MM.1S (cell line): ENCODE results near the gene ARMCX2.
A peak's percentile ranks its signal among the peaks of the same experiment; 100 is the strongest.

ENCODE experiments used
- DNase-seq: peaks from one replicate; pipeline ENCODE4 v3.0.0-alpha.2; 2015
- H2AFZ ChIP-seq: fragments of 300-600 bp; sonication (generic); 2 replicates; pipeline ENCODE4 v1.6.0; 2016; ENCODE audit warnings: antibody characterized with exemption, low read length
- H3F3A ChIP-seq: fragments of 300-600 bp; sonication (generic); 2 replicates; pipeline ENCODE4 v1.6.1; 2016; ENCODE audit warnings: mild to moderate bottlenecking, antibody characterized with exemption, low read length, moderate library complexity, mixed read lengths; ENCODE audit not compliant: insufficient read depth
- H3K27ac ChIP-seq: fragments of 300-600 bp; sonication (generic); 2 replicates; pipeline ENCODE4 v1.5.1; 2016; ENCODE audit warnings: mild to moderate bottlenecking, low read length
- H3K27me3 ChIP-seq: fragments of 300-600 bp; sonication (generic); replicated peaks from 2 replicates; pipeline ENCODE4 v1.6.0; 2016; ENCODE audit warnings: low read length; ENCODE audit not compliant: insufficient read depth
- H3K36me3 ChIP-seq: fragments of 300-600 bp; sonication (generic); replicated peaks from 2 replicates; pipeline ENCODE4 v1.6.1; 2016; ENCODE audit warnings: mild to moderate bottlenecking, low read length, mixed read lengths; ENCODE audit not compliant: insufficient read depth
- H3K4me1 ChIP-seq: fragments of 300-600 bp; sonication (generic); 2 replicates; pipeline ENCODE4 v1.6.1; 2016; ENCODE audit warnings: low read length, mixed read lengths
- H3K4me2 ChIP-seq: fragments of 300-600 bp; sonication (generic); 2 replicates; pipeline ENCODE4 v1.6.0; 2016; ENCODE audit warnings: low read depth, low read length
- H3K4me3 ChIP-seq: fragments of 300-600 bp; sonication (generic); 2 replicates; pipeline ENCODE4 v1.5.1; 2016; ENCODE audit warnings: low read length, mixed read lengths
- H3K79me2 ChIP-seq: fragments of 300-600 bp; sonication (generic); 2 replicates; pipeline ENCODE4 v1.6.1; 2016; ENCODE audit warnings: mixed run types, low read length, mixed read lengths
- H3K9ac ChIP-seq: fragments of 300-600 bp; sonication (generic); 2 replicates; pipeline ENCODE4 v1.6.1; 2016; ENCODE audit warnings: low read length, mixed read lengths
- H3K9me2 ChIP-seq: fragments of 300-600 bp; sonication (generic); replicated peaks from 2 replicates; pipeline ENCODE4 v1.6.1; 2016; ENCODE audit warnings: mild to moderate bottlenecking, low read length, mixed read lengths; ENCODE audit not compliant: insufficient read depth
- H3K9me3 ChIP-seq: fragments of 300-600 bp; sonication (generic); replicated peaks from 2 replicates; pipeline ENCODE4 v1.6.1; 2016; ENCODE audit warnings: mild to moderate bottlenecking, low read length, mixed read lengths; ENCODE audit not compliant: insufficient read depth
- H4K20me1 ChIP-seq: fragments of 300-600 bp; sonication (generic); 2 replicates; pipeline ENCODE4 v1.6.1; 2016; ENCODE audit warnings: mild to moderate bottlenecking, low read length, moderate library complexity, mixed read lengths; ENCODE audit not compliant: insufficient read depth
- CTCF ChIP-seq: fragments of 300-600 bp; sonication (generic); IDR thresholded peaks from 2 replicates; pipeline ENCODE4 v1.5.1; 2016; ENCODE audit warnings: antibody characterized with exemption, low read length, mixed read lengths
- EZH2 ChIP-seq: fragments of 300-600 bp; sonication (generic); optimal IDR thresholded peaks from 2 replicates; pipeline ENCODE3; 2017; ENCODE audit warnings: low read depth, mild to moderate bottlenecking, antibody characterized with exemption, low read length, mixed read lengths
- EZH2phosphoT487 ChIP-seq: fragments of 300-600 bp; sonication (generic); IDR thresholded peaks from 2 replicates; pipeline ENCODE4 v1.6.1; 2018; ENCODE audit warnings: antibody characterized with exemption, low read length

The ARMCX2 gene

GRCh38 chrX:101668143-101668542, 8.5 kb upstream of the ARMCX2 start:
- H3K9ac ChIP-seq: no peak overlapping the region
- H3K27me3 ChIP-seq: no peaks in the 10 kb centered on the region
- no peaks in the 10 kb centered on the region for H3K4me1 ChIP-seq
- H2AFZ ChIP-seq: no peak overlapping the region
- no peaks in the 10 kb centered on the region for H3F3A ChIP-seq
- no peak overlapping the region for H3K4me3 ChIP-seq
- no peaks in the 10 kb centered on the region for H3K36me3 ChIP-seq
- no peaks in the 10 kb centered on the region for H3K79me2 ChIP-seq
- H3K9me3 ChIP-seq: no peaks in the 10 kb centered on the region
- TF ChIP-seq EZH2 (no peak), EZH2phosphoT487 (no peak), CTCF (no peak)
- H4K20me1 ChIP-seq: no peaks in the 10 kb centered on the region
- DNase-seq: no peak
- no peaks in the 10 kb centered on the region for H3K9me2 ChIP-seq
- no peak overlapping the region for H3K4me2 ChIP-seq
- no peak overlapping the region for H3K27ac ChIP-seq

- peak overlapping the region; percentile 56 for H3K4me2 ChIP-seq
- H3K27ac ChIP-seq: no peak overlapping the region
- H3K79me2 ChIP-seq: no peaks in the 10 kb centered on the region
- no peaks in the 10 kb centered on the region for H3K27me3 ChIP-seq
- H3K9me3 ChIP-seq: no peaks in the 10 kb centered on the region
- no peaks in the 10 kb centered on the region for H3K4me1 ChIP-seq
- peak overlapping the region; percentile 74 for H3K4me3 ChIP-seq
- no peaks in the 10 kb centered on the region for H3K9me2 ChIP-seq
- no peaks in the 10 kb centered on the region for H4K20me1 ChIP-seq
- H3K36me3 ChIP-seq: no peaks in the 10 kb centered on the region
- H3K9ac ChIP-seq: peak overlapping the region; percentile 37; the same call in 1 of the 2 replicates
- no peaks in the 10 kb centered on the region for H3F3A ChIP-seq
- peak overlapping the region; percentile 89 for H2AFZ ChIP-seq
- TF ChIP-seq EZH2 (no peak), EZH2phosphoT487 (no peak)
- DNase-seq: peak; percentile 39
Measured at GRCh38 chrX:101658661-101659491, 774 bp downstream of the ARMCX2 start.

- Histone ChIP-seq H3K4me3 (no peak overlapping the region), H3K27ac (no peak overlapping the region), H3K27me3 (no peaks in the 10 kb centered on the region), H3K4me2 (no peak overlapping the region), H3K9me2 (no peaks in the 10 kb centered on the region), H3K79me2 (no peaks in the 10 kb centered on the region), H3K4me1 (no peaks in the 10 kb centered on the region), H2AFZ (no peak overlapping the region), H3F3A (no peaks in the 10 kb centered on the region), H3K9ac (no peak overlapping the region), H3K36me3 (no peaks in the 10 kb centered on the region), H3K9me3 (no peaks in the 10 kb centered on the region), H4K20me1 (no peaks in the 10 kb centered on the region)
- TF ChIP-seq EZH2: no peak
- no peak for TF ChIP-seq CTCF
- TF ChIP-seq EZH2phosphoT487: no peak
- no peak for DNase-seq
Measured at GRCh38 chrX:101657495-101657894, 2.2 kb downstream of the ARMCX2 start.

GRCh38 chrX:101656817-101657216, 2.8 kb downstream of the ARMCX2 start:
- no peaks in the 10 kb centered on the region for H3K4me1 ChIP-seq
- H2AFZ ChIP-seq: no peak overlapping the region
- no peak overlapping the region for H3K9ac ChIP-seq
- H3K79me2 ChIP-seq: no peaks in the 10 kb centered on the region
- H3K36me3 ChIP-seq: no peaks in the 10 kb centered on the region
- H3F3A ChIP-seq: no peaks in the 10 kb centered on the region
- no peaks in the 10 kb centered on the region for H3K9me2 ChIP-seq
- no peak overlapping the region for H3K4me2 ChIP-seq
- no peak for DNase-seq
- no peak for TF ChIP-seq EZH2
- TF ChIP-seq EZH2phosphoT487: no peak
- no peak for TF ChIP-seq CTCF
- H3K27me3 ChIP-seq: no peaks in the 10 kb centered on the region
- no peak overlapping the region for H3K4me3 ChIP-seq
- no peaks in the 10 kb centered on the region for H4K20me1 ChIP-seq
- no peaks in the 10 kb centered on the region for H3K9me3 ChIP-seq
- H3K27ac ChIP-seq: no peak overlapping the region
